NCI-H1436 (cell line): ENCODE data around the gene SLC11A1.

Source experiments
- DNase-seq: peaks from one replicate; lab custom pipeline; 2025; lab: John Stamatoyannopoulos, UW

The SLC11A1 gene

DNA sequence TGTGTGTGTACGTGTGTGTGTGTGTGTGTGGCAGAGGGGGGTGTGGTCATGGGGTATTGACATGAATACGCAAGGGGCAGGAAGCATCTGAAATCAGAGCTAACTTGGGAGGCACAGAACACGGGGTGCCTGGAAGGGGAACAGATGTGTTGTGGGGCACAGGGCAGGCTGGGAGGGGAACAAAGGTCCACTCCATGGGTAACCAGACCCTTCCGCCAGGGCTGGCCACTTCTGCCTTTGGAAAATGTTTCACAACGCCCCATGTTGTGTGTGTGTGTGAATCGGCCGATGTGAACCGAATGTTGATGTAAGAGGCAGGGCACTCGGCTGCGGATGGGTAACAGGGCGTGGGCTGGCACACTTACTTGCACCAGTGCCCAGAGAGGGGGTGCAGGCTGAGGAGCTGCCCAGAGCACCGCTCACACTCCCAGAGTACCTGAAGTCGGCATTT is at the start of gene SLC11A1:
Gene SLC11A1 (plus strand): TSS at position 358 of the 451 bp plus-strand sequence. CDS start 96 bp downstream, outside the sequence.
- no peak for DNase-seq

DNA sequence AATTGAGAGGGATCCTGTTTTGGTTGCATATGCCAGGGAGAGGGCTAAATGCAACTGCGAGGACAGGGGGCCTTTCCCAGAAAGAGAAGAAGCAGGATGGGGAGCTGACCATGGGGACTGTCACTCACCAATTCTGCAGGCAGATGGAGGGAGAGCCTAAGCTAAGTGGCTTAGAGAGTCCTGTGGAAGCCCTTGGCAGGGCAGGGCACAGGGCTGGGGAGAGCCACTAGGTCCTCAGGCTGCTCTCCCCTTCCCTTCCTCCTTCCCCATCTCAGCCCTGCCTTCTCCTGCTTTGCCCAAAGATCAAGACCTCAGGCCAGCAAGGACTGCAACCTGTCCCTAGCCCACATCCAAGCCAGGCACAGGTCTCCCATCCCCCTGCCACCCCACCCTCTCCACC is 49.8 kb upstream of the SLC11A1 start:
- DNase-seq = no peak

- no peak for DNase-seq
Measured at GRCh38 chr2:218332920-218333645, 49.0 kb upstream of the SLC11A1 start.

DNA sequence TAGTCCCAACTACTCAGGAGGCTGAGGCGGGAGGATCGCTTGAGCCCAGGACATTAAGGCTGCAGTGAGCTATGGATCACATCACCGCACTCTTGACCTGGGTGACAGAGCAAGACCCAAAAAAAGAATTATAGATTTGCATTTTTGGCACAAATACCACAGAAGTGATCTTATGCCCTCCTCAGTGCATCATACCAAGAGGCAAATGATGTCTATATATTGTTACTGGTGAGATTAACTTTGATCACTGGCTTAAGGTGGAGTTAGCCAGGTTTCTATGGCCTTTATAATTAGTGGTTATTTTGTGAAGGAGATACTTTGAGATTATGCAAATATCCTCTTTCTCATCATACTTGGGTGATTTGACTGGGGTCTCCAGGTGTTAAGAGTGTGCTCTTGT is 47.5 kb upstream of the SLC11A1 start:
- no peak for DNase-seq

DNA sequence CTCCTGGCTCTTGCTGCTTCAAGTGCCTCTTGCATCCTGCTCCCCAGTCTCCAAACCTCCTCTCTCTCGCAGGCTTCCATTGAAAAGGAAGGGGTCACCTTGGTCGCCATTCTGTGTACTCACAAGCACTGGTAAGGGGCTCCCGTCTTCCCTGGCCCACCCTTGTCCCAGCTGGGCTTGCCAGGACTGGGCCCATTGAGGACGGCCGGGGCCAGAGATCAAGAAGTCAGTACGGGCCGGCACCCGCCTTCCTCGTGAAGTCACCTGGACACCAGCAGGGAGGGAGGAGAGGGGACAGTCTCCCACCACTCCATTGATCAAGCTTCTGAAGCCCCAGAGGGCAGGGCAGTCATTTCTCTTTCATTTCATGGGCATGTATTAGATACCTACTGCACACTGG is 41.4 kb upstream of the SLC11A1 start:
- DNase-seq = no peak

- DNase-seq = no peak
Measured at GRCh38 chr2:218341381-218341780, 40.7 kb upstream of the SLC11A1 start.

DNA sequence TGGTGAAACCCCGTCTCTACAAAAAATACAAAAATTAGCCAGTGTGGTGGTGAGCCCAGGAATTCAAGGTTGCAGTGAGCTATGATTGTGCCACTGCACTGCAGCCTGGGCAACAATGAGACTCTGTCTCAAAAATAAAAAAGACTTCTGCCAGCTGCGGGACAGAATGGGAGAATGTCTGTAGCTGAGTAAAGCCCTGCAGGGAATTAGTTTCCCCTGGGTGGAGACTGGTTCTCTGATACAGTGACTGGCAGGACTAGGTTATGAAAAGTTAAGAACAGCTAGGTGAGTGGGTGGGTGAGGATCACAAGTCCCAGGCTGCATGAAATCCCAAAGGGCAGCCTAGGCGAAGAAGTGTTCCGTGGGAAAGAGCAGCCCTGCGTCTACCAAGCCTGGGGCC is 39.2 kb upstream of the SLC11A1 start:
- no peak for DNase-seq

DNA sequence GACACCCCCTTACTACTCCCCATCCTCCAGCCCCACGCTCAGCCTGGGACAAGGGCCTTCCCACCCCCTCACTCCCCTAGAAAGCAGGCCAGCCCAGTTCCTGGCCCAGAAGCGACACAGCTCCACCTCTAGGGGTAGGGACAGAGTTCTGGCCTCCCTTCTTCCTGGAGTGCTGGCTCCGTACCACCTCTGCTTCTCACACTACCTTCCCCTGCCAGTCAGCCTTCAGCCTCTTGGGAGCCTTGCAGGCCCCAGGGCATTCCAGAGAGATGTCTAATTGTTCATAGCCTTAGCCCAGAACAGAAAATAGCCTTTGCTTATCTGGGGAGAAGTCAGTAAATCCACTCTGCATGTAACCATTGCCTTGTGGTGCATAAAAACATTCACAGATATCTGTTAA is 38.5 kb upstream of the SLC11A1 start:
- DNase-seq = no peak

- no peak for DNase-seq
Measured at GRCh38 chr2:218344090-218344754, 37.9 kb upstream of the SLC11A1 start.

DNA sequence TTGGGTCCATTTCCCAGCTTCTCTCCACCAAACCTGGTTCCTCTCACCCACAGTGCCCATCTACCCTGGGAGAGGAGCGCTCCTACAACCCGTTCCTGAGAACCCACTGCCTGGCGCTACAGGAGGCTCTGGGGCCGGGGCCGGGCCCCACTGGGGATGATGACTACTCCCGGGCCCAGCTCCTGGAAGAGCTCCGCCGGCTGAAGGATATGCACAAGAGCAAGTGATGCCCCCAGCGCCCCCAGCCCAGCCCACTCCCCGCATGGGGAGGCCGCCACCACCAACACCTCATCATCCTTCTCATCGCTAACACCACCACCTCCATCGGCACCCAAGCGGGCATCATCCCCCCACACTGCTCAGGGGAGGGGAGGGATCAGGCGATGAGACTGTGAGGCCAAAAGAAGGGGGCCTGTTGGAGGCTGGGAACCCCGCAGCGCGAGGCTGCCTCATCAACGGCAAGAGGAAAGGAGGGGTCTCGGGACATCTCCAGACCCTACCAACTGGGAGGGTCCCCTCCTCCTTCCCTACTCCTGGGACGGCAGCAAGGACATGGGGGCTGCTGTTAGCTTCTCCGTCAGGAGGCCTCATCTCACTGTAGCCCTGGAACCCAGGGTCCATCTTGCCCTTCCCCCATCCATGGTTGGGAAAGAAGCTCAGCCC is 37.2 kb upstream of the SLC11A1 start:
- DNase-seq = no peak

DNA sequence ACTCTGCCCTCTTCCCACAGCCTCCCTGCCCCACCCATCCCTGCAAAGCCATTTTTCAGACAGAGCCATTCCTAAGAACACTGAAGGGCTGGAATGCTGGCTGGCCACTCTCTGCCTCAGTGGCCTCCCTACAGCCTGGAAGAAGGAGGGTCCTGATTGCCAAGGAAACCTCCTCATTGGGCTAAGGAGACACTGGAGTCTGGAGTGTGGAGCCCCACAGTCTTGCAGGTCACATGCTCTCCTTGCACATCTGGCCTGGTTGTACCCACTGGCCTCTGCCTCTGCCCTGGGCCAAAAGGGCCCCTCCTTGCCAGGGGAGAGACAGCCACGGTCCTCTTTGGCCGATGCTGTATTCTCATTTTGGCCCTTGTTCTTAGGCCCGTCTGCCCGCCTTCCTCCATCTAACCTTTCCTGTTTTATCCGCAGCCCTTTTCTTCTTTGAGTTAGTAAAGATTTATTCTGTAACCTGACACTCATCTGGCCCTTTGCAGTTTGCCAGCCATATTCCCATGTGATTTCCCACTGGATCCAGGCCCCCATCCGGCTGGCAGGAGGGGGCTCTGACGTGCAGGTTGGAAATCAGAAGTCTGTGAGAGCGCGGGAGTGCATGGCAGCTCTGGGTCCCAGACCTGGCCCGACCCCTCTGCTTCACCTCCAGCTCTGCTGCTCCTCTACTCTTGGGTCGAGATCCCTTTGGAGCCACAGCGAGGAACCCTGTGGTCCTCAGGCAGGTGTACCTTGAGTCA is 36.4 kb upstream of the SLC11A1 start:
- no peak for DNase-seq

DNA sequence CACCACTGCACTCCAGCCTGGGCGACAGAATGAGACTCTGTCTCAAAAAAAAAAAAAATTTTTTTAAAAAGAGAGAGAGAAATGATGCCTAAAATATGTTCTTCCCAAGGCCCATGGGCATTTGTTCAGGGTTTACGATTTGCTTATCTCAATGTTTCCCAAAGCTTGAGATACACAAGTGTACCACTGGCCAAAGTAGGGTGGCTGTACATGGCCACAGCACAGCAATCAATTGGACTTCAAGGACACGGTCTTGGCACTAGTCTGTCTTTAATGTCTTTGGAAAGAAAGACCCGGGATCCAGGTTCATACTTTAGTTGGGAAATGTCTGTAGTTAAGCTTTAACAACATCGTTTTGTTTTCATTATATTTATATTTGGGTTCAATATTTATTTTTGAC is 34.9 kb upstream of the SLC11A1 start:
- no peak for DNase-seq

GRCh38 chr2:218354045-218354444 is 28.0 kb upstream of the SLC11A1 start:
- DNase-seq = no peak

- no peak for DNase-seq
Measured at GRCh38 chr2:218354850-218355443, 27.1 kb upstream of the SLC11A1 start.

DNA sequence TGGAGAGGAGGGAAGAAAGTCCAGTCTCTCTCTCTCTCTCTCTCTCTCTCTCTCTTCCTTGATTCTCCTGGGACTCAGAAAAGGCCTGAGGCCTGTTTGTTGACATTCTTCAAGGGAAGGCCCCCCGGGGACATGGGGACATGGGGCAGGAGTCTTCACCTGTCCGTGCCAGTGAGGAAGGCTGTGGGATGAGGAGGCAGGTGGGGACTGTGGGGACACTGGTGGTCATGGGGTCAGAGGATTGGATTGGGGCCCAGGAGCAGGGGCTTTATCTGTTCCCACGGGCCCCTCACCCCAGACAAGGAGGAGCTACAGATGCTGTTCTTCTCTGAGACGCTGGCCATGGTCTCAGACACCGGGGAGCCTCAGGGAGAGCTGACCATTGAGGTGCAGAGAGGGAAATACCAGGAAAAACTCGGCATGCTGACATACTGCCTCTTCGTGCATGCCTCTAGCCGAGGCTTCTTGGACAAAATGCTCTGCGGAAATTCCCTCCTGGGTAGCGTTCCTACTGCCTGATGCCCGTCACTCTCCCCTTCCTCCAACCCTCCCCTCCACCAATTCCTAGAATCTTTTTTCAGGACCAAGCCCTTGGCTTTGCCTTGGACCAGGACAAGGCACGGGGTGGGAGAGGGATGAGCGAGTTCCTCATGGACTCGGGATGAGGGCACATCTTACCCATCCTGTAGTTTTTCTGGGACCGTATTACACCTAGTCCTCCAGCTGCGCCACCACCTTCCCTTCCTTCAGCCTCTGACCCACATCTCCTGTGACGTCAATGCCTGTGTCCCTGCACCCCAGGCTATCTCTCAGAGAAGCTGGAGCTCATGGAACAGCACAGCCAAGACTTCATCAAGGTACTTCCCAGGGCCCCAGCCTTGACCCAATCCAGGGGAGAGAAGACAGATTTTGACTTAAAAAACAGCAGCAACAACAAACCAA is 24.6 kb upstream of the SLC11A1 start:
- no peak for DNase-seq

DNA sequence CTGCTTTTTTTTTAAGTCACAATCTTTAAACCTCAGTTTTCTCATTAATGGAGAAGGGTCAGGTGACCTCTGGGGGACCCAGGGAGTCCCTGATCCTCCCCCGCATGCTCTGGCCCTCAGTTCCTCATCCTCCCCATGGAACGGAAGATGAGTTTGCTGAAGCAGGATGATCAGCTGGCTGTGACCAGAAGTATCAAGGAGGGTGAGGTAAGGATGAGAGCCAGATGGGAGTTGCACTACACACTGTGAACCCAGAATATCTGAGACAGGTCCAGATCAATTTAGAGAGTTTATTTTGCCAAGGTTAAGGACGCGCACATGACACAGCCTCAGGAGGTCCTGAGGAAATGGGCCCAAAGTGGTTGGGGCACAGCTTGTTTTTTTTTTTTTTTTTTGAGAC is 21.6 kb upstream of the SLC11A1 start:
- DNase-seq = no peak

DNA sequence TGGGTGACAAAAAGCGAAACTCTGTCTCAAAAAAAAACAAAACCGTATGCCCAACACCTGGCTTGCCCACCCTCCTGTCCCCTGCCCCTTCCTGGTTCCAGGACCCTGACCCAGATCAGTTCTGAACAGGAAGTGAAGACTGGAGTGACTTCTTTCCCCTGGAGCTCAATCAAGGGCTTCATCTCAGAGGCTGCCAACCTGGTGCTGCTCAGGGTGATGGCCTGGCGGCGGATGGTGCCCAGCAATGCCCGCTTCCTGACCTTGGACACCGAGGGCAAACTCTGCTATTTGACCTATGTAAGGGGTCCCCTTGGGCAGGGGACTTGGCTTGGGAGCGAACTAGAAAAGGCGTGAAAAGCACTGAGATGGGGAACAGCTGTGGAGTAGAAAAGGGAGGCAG is 19.5 kb upstream of the SLC11A1 start:
- no peak for DNase-seq

GRCh38 chr2:218363736-218364135 is 18.3 kb upstream of the SLC11A1 start:
- DNase-seq = no peak

GRCh38 chr2:218364196-218364595 is 17.9 kb upstream of the SLC11A1 start:
- DNase-seq = no peak

GRCh38 chr2:218366621-218367414 is 15.3 kb upstream of the SLC11A1 start:
- DNase-seq = no peak
